GM18519 (cell line): ENCODE results near the gene RPL28.

ENCODE experiments used
- ATAC-seq: cut with Tn5 transposase; IDR thresholded peaks from one replicate; pipeline ENCODE4 v1.9.1; 2021; ENCODE audit warnings: mild to moderate bottlenecking, moderate library complexity; ENCODE audit not compliant: unreplicated experiment, low FRiP score

RPL28 gene

GRCh38 chr19:55370305-55370988 is 15.3 kb upstream of the RPL28 start, which contains the start of gene IL11:
Gene IL11, minus strand, starts transcription at chr19:55370463. Its CDS starts 153 bp downstream, at chr19:55370310.
- no peak for ATAC-seq

DNA sequence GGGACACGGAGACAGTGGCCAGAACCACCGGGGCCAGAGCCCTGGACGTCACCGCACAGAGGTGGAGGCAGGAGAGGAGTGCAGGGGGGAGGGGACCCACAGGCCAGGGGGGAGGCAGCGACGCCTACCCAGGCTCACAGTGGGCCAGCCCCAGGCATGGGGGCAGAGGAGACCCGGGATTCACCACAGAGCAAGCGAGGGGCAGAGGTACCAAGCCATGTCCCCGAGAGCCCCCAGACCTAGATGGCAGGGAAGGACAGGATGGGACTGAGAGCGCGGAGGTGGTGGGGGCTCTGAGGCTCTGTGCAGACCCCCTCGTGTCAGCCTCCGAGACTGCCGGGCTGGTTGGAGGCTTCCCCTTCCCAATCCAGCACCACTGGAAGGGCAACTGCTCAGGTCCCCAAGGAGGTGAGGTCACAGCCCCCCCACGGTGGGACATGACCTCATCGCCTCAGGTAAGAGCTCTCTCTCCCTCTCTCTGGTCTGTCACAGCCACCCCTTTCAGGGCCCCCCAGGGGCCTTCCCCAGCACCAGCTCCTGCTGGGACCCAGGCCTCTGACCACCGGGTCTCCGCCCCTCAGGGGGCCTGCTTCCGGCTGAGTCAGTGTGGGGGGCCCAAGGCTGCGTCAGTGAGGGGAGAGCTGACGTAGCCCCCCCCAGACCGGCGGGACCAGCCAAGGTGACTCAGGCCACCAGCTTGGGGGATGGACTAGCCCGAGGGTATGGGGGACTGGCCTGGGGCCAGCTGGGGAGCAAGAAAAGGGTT is 13.2 kb upstream of the RPL28 start:
- no peak for ATAC-seq

DNA sequence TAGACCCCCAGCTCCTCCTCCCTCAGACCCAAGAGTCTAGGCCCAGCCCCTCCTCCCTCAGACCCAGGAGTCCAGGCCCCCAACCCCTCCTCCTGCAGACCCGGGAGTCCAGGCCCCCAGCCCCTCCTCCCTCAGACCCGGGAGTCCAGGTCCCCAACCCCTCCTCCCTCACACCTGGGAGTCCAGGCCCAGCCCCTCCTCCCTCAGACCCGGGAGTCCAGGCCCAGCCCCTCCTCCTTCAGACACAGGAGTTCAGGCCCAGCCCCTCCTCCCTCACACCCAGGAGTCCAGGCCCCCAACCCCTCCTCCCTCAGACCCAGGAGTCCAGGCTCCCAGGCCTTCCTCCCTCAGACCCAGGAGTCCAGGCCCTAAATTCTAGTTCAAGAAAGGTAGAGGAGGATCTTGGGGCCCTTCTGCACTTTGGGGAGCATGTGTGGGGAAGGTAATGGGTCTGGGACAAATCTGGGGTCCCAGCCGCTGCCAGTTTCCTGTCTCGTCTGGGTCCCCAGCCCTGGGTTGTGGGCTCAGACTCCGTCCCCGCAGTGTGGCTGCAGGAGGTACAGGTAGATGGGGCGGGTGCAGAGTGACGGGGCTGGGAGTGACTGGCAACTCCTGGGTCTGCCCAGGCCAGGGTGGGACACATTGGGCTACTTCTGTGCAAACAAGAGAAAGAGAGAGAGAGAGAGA is 12.3 kb upstream of the RPL28 start:
- ATAC-seq: no peak

- ATAC-seq: no peak
Measured at GRCh38 chr19:55373993-55374757, 11.6 kb upstream of the RPL28 start.

DNA sequence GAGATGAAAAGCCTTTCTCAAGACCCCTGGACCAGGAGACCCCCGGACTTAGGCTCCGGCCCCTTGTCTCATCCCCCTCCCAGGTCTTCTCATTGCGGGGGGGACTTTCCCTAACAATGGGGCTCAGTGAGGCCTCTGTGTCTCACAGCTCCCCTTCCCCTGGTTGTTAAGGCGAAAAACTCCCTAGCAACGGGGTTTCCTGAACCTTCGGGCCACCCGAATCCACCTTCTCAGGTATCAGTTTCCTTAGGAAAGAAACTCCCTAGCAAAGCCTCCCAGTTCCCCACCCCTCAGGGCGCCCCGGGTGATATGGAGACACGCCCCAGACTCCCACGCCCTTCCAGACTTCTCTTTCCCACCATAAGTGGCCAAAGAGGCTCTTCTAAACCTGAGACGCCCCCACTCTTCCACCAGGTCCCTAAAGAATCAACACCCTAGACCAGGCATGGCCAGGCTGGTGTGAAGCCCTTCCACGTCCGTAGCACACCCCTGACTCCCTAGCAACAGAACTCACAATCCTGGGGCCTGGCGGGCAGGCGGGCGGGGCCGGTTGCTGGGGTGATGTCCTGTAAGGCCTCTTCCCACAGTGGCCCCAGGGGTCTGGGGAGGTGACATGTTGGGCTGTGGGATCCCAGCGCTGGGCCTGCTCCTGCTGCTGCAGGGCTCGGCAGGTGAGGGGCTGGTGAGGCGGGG is 9.3 kb upstream of the RPL28 start, which contains the start of gene TMEM190:
TSS of gene TMEM190 (plus strand) at position 586 of the 693 bp plus-strand sequence. CDS start at position 614, 28 bp downstream.
- ATAC-seq: no peak

DNA sequence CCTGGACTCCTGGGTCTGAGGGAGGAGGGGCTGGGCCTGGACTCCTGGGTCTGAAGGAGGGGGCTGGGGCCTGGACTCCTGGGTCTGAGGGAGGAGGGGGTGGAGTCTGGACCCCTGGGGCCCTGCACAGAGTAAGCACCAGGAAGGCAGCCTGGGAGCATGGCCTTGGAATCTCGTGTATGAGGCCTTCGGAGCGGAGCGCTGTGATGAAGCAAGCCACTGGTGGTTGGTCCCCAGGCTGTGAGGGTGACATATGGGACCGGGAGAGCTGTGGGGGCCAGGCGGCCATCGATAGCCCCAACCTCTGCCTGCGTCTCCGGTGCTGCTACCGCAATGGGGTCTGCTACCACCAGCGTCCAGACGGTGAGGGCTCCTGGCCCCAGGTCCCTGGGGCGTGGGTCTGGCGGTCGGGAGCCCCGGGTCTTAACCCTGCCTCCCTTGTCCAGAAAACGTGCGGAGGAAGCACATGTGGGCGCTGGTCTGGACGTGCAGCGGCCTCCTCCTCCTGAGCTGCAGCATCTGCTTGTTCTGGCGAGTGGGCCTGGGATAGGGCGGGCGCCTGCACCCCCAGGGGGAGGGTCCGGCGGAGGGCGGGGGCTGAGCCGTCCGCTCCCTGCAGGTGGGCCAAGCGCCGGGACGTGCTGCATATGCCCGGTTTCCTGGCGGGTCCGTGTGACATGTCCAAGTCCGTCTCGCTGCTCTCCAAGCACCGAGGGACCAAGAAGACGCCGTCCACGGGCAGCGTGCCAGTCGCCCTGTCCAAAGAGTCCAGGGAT is 8.2 kb upstream of the RPL28 start:
- no peak for ATAC-seq

DNA sequence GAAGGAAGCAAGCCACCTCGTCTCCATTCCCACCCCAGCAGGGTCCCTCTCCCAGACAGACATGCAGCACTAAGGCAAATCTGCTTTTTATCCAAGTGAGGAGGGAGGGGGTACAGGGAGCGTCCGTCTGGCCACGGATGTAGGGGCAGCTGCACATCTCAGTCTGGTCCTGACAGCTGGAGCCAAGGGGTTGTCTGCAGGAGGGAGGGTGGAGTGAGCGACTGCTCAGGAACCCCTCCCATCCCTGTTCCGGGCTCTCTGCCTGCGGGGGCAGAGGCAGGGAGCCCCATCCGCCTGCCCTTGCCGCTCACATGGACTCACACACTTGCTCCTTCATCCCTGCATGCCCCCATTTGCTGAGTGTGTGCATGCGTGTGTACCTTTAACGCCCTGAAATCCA is 6.6 kb upstream of the RPL28 start:
- no peak for ATAC-seq

- no peak for ATAC-seq
Measured at GRCh38 chr19:55382013-55382412, 3.7 kb upstream of the RPL28 start.

DNA sequence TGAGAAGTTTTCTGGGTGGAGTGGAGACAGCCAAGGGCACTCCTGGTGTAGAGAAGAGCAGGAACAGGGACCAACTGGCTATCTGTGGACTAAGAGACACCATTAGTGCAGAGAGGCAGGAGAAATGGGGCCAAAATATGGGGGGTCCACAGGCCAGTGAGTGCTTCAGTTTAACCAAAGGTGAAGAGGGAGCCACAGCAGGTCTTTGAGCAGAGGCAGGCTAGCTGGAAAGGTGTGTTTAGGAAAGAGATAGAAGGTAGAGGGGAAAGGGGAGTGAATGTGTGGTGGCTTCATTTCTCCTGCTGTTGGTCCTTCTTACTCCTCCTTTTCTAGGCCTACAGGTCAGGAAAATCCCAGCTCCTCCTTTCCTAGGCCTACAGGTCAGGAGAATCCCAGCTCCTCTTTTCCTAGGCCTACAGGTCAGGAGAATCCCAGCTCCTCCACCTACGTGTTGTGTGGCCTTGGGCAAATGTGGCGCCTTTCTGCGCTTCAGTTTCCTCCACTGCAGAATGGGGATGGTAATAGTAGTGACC is 3.1 kb upstream of the RPL28 start:
- ATAC-seq: no peak

GRCh38 chr19:55383279-55384130 is 2.2 kb upstream of the RPL28 start:
- no peak for ATAC-seq

DNA sequence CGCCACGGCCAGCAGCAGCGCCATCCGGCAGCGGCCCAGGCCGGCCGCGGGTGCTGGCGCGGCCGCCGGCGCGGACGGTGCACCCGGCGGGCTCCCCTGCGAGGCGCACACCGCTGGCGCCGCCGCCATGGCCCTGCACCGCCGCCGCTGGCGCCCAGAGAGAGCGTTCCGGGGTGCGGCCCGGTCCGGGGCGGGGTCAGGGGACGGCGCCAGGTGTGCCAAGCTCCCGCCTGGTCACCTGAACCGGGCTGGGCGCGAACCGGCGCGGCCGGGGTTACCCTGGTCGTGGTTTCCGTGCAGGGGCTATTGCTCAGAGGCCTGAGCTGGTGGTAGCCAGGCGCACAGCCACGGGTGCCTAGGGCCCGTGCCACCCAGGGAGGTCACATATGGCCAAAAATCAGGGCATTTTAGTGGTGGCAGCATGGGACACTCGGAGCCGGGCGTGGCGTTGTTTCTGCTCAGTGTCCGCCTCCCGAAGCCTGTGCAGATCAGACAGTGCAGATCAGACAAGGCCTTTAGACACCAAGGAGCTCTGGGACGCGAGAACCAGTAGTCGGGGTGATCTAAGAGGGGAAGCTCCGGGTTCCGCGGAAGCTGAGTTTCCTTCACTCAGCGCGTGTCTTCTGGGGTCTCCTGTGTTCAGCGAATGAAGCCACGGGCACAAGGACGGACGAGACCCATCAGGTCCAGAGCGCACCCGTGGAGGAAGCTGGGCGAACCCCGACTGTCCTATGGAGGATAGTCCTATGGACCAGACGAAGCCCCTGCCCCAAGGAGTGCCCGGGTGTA is 1.4 kb upstream of the RPL28 start, which contains the start of gene TMEM238:
TSS of gene TMEM238 (minus strand) at position 162 of the 789 bp plus-strand sequence. CDS start at position 129, 33 bp downstream.
- no peak for ATAC-seq

- peak; percentile 38 for ATAC-seq
Measured at GRCh38 chr19:55384920-55385723, 610 bp upstream of the RPL28 start.

- no peak for ATAC-seq
Measured at GRCh38 chr19:55386493-55386971, 800 bp downstream of the RPL28 start.

- no peak for ATAC-seq
Measured at GRCh38 chr19:55387736-55388497, 2.2 kb downstream of the RPL28 start.
